Measurements from ENCODE around the gene DYNLT2.
A peak's percentile ranks its signal among the peaks of the same experiment; 100 is the strongest.
"Not testable (repeated sequence)": the region's sequence is repeated elsewhere in the genome, so short reads cannot be mapped to it uniquely, and the experiment has no call there.

The DYNLT2 gene

DNA sequence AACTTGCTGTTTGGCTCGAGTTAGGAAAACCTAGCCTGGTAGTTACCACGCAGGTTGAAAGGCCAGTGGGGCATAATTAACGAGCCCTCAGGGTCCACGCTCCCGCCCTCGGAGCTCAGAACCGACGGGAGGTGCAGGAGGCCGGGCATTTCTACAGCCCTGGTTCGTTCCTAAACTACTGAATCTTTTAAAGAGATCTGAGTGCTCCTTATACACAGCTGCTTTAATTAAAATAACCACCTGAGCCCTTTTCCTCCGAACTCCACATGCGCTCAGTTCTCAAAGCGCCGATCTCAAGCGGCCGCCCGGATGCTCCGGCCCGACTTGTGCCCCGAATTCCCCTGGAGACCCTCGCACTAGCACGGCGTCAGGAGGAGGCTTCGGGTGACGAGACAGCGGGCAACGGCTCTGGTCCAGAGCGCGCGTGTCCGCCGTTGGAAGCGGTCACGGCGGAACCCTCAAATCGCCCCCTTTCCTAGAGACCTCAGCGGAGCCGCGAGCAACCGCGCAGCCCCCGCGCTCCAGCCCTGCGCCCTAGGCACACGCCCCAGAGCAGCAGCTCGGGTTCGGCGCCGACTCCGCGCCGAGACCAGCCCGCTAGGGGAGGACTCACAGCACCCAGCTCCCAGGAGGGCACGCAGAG is 49.9 kb downstream of the DYNLT2 start:
- H3K4me3 ChIP-seq (ENCODE audit: low read length) = peak overlapping the region; percentile 84
- H3K9me3 ChIP-seq (ENCODE audit: control insufficient read depth, insufficient read depth, low read length) = no peaks in the 10 kb centered on the region
- peak overlapping the region; percentile 59 for H3K27ac ChIP-seq (ENCODE audit: low read depth, low read length)
- peaks cover 42% of the 10 kb centered on the region for H3K4me1 ChIP-seq (ENCODE audit: control insufficient read depth, low read length)
- peaks cover 10% of the 10 kb centered on the region for H4K20me1 ChIP-seq (ENCODE audit: control insufficient read depth, insufficient read depth, low read depth, low read length)
- peaks cover 71% of the 10 kb centered on the region for H3K36me3 ChIP-seq (ENCODE audit: control insufficient read depth, low read length)
- peak overlapping the region; percentile 66 for H3K4me2 ChIP-seq (ENCODE audit: low read length)
- peaks cover 87% of the 10 kb centered on the region for H3K79me2 ChIP-seq (ENCODE audit: control insufficient read depth, low read length)
- TF ChIP-seq EZH2phosphoT487 (IDR thresholded peaks at IDR 0.05; ENCODE audit: borderline replicate concordance, low read length) = no peak
- TF ChIP-seq CTCF (IDR thresholded peaks at IDR 0.05; ENCODE audit: low read depth, low read length, poor library complexity, severe bottlenecking) = peak; percentile 2
- no peaks in the 10 kb centered on the region for H3K9me2 ChIP-seq (replicated peaks; ENCODE audit: control insufficient read depth, low read length)
- no peaks in the 10 kb centered on the region for H3F3A ChIP-seq (ENCODE audit: control insufficient read depth, insufficient read depth)
- no peaks in the 10 kb centered on the region for H3K27me3 ChIP-seq (ENCODE audit: control insufficient read depth, low read length)

- H3K4me2 ChIP-seq (ENCODE audit: low read length) = peak overlapping the region; percentile 66
- peaks cover 85% of the 10 kb centered on the region for H3K79me2 ChIP-seq (ENCODE audit: control insufficient read depth, low read length)
- no peaks in the 10 kb centered on the region for H3K9me3 ChIP-seq (ENCODE audit: control insufficient read depth, insufficient read depth, low read length)
- H3K27me3 ChIP-seq (ENCODE audit: control insufficient read depth, low read length) = no peaks in the 10 kb centered on the region
- peaks cover 7% of the 10 kb centered on the region for H4K20me1 ChIP-seq (ENCODE audit: control insufficient read depth, insufficient read depth, low read depth, low read length)
- H3K9me2 ChIP-seq (replicated peaks; ENCODE audit: control insufficient read depth, low read length) = no peaks in the 10 kb centered on the region
- no peaks in the 10 kb centered on the region for H3F3A ChIP-seq (ENCODE audit: control insufficient read depth, insufficient read depth)
- H3K4me3 ChIP-seq (ENCODE audit: low read length) = peak overlapping the region; percentile 84
- TF ChIP-seq CTCF (IDR thresholded peaks at IDR 0.05; ENCODE audit: low read depth, low read length, poor library complexity, severe bottlenecking) = no peak
- no peak for TF ChIP-seq EZH2phosphoT487 (IDR thresholded peaks at IDR 0.05; ENCODE audit: borderline replicate concordance, low read length)
- H3K36me3 ChIP-seq (ENCODE audit: control insufficient read depth, low read length) = peaks cover 65% of the 10 kb centered on the region
- H3K4me1 ChIP-seq (ENCODE audit: control insufficient read depth, low read length) = peaks cover 31% of the 10 kb centered on the region
- no peak overlapping the region for H3K27ac ChIP-seq (ENCODE audit: low read depth, low read length)
Observed at GRCh38 chr6:169700296-169700695, 51.1 kb downstream of the DYNLT2 start.

GRCh38 chr6:169697115-169697514 is 54.3 kb downstream of the DYNLT2 start:
- not testable (repeated sequence) for H3K9me2 ChIP-seq (replicated peaks; ENCODE audit: control insufficient read depth, low read length); H3K27ac ChIP-seq (ENCODE audit: low read depth, low read length); H3K27me3 ChIP-seq (ENCODE audit: control insufficient read depth, low read length); H3K4me2 ChIP-seq (ENCODE audit: low read length); H4K20me1 ChIP-seq (ENCODE audit: control insufficient read depth, insufficient read depth, low read depth, low read length); H3F3A ChIP-seq (ENCODE audit: control insufficient read depth, insufficient read depth); H3K9me3 ChIP-seq (ENCODE audit: control insufficient read depth, insufficient read depth, low read length); H3K4me3 ChIP-seq (ENCODE audit: low read length)
- Histone ChIP-seq H3K79me2 (ENCODE audit: control insufficient read depth, low read length) (peaks cover 80% of the 10 kb centered on the region), H3K36me3 (ENCODE audit: control insufficient read depth, low read length) (peaks cover 46% of the 10 kb centered on the region), H3K4me1 (ENCODE audit: control insufficient read depth, low read length) (peaks cover 11% of the 10 kb centered on the region)
- peak; percentile 26 for TF ChIP-seq CTCF (IDR thresholded peaks at IDR 0.05; ENCODE audit: low read depth, low read length, poor library complexity, severe bottlenecking)

Data from DOHH2 (cell line).